GM18951 (cell line): ENCODE measurements around the gene CASP2.
"Not testable (repeated sequence)": the region's sequence is repeated elsewhere in the genome, so short reads cannot be mapped to it uniquely, and the experiment has no call there.

Experiments
- POLR2A ChIP-seq: IDR thresholded peaks from 4 replicates; pipeline ENCODE4 v1.6.1; 2011; ENCODE audit warnings: mild to moderate bottlenecking; ENCODE audit not compliant: insufficient read length, insufficient read depth; ENCODE audit errors: extremely low read depth
- in situ Hi-C: fragments of 300-500 bp; cut with MboI; formaldehyde crosslinking; loops from one replicate; pipeline ENCODE4 v1.12.0; 2022; ENCODE audit warnings: low sequenced_read_pairs, mixed read lengths, inconsistent platforms; ENCODE audit not compliant: unreplicated experiment

The CASP2 gene

GRCh38 chr7:143255564-143255963 is 32.6 kb upstream of the CASP2 start:
- TF ChIP-seq POLR2A, result no peak

GRCh38 chr7:143256325-143256724 is 31.8 kb upstream of the CASP2 start:
- TF ChIP-seq POLR2A, result no peak
- in situ Hi-C loops, result loop anchor here (10.0 kb wide), 1 partner anchor 158 kb away; no protein-coding TSS in a partner anchor

More at GRCh38 chr7:143255564-143255963, 32.6 kb upstream of the CASP2 start:
- in situ Hi-C loops, result loop anchor here (10.0 kb wide), 1 partner anchor 159 kb away; no protein-coding TSS in a partner anchor

GRCh38 chr7:143256932-143257331 is 31.2 kb upstream of the CASP2 start:
- TF ChIP-seq POLR2A, result no peak
- in situ Hi-C loops, result loop anchor here (10.0 kb wide), 1 partner anchor 158 kb away; no protein-coding TSS in a partner anchor

DNA sequence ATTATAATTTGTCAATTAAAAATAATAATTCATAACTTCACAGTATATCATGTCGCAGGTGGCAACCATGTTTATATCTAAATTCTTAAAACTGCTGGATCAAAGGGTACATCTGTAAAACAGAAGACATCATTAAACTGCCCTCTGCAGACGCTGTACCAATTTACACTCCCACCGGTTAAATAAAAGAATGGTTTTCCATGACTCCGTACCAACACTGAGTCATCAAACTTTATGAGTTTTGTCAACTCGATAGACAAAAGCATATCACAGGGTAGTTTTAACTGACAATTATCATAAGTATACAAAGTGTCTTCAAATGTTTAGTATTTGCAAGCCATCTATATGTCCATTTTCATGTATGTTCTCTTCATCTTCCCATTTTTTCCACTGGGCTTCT is 30.6 kb upstream of the CASP2 start:
- in situ Hi-C loops, result loop anchor here (10.0 kb wide), 1 partner anchor 157 kb away; no protein-coding TSS in a partner anchor
- no peak for TF ChIP-seq POLR2A

GRCh38 chr7:143258831-143259230 is 29.3 kb upstream of the CASP2 start:
- TF ChIP-seq POLR2A, result no peak
- in situ Hi-C loops, result loop anchor here (10.0 kb wide), 1 partner anchor 156 kb away; no protein-coding TSS in a partner anchor

- in situ Hi-C loops, result loop anchor here (10.0 kb wide), 1 partner anchor 155 kb away; no protein-coding TSS in a partner anchor
- TF ChIP-seq POLR2A, result no peak
These were observed 28.4 kb upstream of the CASP2 start for GRCh38 chr7:143259765-143260164.

- in situ Hi-C loops, result no loop called here
- no peak for TF ChIP-seq POLR2A
These were observed 26.2 kb upstream of the CASP2 start for GRCh38 chr7:143261901-143262300.

DNA sequence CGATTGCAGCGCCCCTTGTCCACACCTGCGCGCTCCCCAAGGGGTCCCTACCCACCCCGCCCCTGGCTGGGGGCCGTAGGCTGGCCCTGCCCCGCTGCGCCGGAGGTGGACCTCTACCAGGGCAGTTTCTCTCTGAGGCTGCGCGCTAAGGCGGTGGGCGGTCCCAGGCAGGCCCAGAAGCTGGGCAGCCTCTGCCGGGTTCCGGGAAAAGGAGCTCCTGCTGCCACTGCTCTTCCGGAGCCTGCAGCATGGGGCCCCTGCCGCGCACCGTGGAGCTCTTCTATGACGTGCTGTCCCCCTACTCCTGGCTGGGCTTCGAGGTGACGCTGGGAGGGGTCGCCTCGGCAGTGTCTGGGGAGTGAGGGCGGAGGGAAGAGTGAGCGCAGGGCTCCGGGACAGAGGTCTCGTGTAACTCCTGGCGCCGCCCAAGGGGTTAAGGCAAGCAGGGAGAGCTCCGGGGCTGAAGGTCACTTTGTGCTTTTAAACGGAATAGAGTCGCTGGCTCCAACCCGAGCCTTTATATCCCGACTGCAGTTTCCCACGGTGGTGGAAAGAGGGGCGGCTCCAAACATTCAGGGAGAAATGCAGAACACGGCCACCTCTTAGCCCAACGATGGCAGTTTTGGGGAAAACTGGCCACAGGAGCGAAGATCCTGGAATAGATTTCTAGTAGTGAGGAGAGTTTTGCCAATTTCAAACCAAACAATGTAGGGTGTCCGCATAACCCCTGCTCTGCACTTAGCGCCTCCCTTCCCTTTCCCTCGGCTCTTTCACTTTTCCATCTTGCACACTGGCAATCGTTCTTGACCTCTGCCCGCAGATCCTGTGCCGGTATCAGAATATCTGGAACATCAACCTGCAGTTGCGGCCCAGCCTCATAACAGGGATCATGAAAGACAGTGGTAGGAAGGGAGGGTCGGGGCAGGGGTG is 24.6 kb upstream of the CASP2 start, which contains the start of gene GSTK1:
TSS of gene GSTK1 (plus strand) at position 176 of the 930 bp plus-strand sequence. CDS start at position 249, 73 bp downstream.
- in situ Hi-C loops, result no loop called here
- TF ChIP-seq POLR2A, result peak; percentile 96

- in situ Hi-C loops, result not testable (repeated sequence)
These were observed 24.0 kb upstream of the CASP2 start for GRCh38 chr7:143264196-143264568.

- no peak for TF ChIP-seq POLR2A
- in situ Hi-C loops, result no loop called here
These were observed 23.0 kb upstream of the CASP2 start for GRCh38 chr7:143265017-143265693.

- TF ChIP-seq POLR2A, result no peak
These were observed 18.9 kb upstream of the CASP2 start for GRCh38 chr7:143269251-143269650.

GRCh38 chr7:143271240-143271639 is 16.9 kb upstream of the CASP2 start:
- no peak for TF ChIP-seq POLR2A
- in situ Hi-C loops, result no loop called here

More at GRCh38 chr7:143269251-143269650, 18.9 kb upstream of the CASP2 start:
- in situ Hi-C loops, result no loop called here

DNA sequence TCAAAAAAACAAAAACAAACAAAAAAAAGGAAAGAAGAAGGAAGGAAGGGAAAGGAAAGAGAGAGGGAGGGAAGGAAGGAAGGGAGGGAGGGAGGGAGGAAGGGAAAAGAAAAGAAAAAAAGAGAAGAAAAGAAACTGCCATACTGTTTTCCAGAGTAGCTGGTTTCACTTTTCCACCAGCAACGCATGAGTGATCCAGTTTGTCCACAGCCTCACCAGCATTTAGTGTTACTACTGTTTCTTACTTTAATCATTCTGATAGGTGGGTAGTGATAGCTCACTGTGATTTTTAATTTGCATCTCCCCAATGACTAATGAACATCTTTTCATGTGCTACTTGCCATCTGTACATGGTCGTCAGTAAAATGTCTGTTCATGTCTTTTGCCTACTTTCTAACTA is 15.3 kb upstream of the CASP2 start:
- no peak for TF ChIP-seq POLR2A
- in situ Hi-C loops, result no loop called here
